ENCODE data around the gene VPS72.
"Not testable (repeated sequence)": the region's sequence is repeated elsewhere in the genome, so short reads cannot be mapped to it uniquely, and the experiment has no call there.

The VPS72 gene

GRCh38 chr1:151189637-151190445 lies at the start of gene VPS72:
TSS of gene VPS72 (minus strand) at chr1:151190197. CDS start at chr1:151190121, 76 bp downstream.
- peaks cover 23% of the 10 kb centered on the region for H3K36me3 Mint-ChIP-seq
- H3K4me1 Mint-ChIP-seq: peaks cover 30% of the 10 kb centered on the region
- H3K4me3 Mint-ChIP-seq: peak within 1 kb of the TSS; percentile 99
- peak within 1 kb of the TSS; percentile 98 for H3K27ac Mint-ChIP-seq
- peak; percentile 99 for ATAC-seq
- peak; percentile 68 to 91 for DNase-seq (ENCODE audit: low spot score in 2 of 2)
- H3K9me3 Mint-ChIP-seq: no peaks in the 10 kb centered on the region

GRCh38 chr1:151238467-151238739 lies 48.4 kb upstream of the VPS72 start:
- H3K4me1 Mint-ChIP-seq: no peaks in the 10 kb centered on the region
- H3K36me3 Mint-ChIP-seq: peaks cover 100% of the 10 kb centered on the region
- no peak overlapping the region for H3K4me3 Mint-ChIP-seq
- no peak for ATAC-seq
- H3K27ac Mint-ChIP-seq: no peak overlapping the region
- no peaks in the 10 kb centered on the region for H3K9me3 Mint-ChIP-seq
- no peak for DNase-seq (ENCODE audit: low spot score in 2 of 2)

- Mint-ChIP-seq H3K9me3 (no peaks in the 10 kb centered on the region), H3K4me3 (no peak overlapping the region), H3K4me1 (no peaks in the 10 kb centered on the region), H3K36me3 (peaks cover 100% of the 10 kb centered on the region), H3K27ac (peak overlapping the region; percentile 69)
- no peak for ATAC-seq
- DNase-seq (ENCODE audit: low spot score in 2 of 2): no peak
These were observed 47.9 kb upstream of the VPS72 start for GRCh38 chr1:151237678-151238466.

- Mint-ChIP-seq H3K4me3 (no peak overlapping the region), H3K27ac (peak overlapping the region; percentile 39), H3K4me1 (no peaks in the 10 kb centered on the region), H3K9me3 (no peaks in the 10 kb centered on the region), H3K36me3 (peaks cover 100% of the 10 kb centered on the region)
- ATAC-seq: no peak
- DNase-seq (ENCODE audit: low spot score in 2 of 2): no peak
These were observed 45.2 kb upstream of the VPS72 start for GRCh38 chr1:151235235-151235634.

- no peak overlapping the region for H3K4me3 Mint-ChIP-seq
- DNase-seq (ENCODE audit: low spot score in 2 of 2) (no peak), ATAC-seq (no peak)
- H3K27ac Mint-ChIP-seq: peak overlapping the region; percentile 34
- H3K36me3 Mint-ChIP-seq: peaks cover 87% of the 10 kb centered on the region
- H3K9me3 Mint-ChIP-seq: no peaks in the 10 kb centered on the region
- peaks cover 10% of the 10 kb centered on the region for H3K4me1 Mint-ChIP-seq
These were observed 32.1 kb upstream of the VPS72 start for GRCh38 chr1:151222130-151222529.

- H3K4me3 Mint-ChIP-seq: no peak overlapping the region
- peaks cover 87% of the 10 kb centered on the region for H3K36me3 Mint-ChIP-seq
- peak overlapping the region; percentile 34 for H3K27ac Mint-ChIP-seq
- H3K4me1 Mint-ChIP-seq: peaks cover 11% of the 10 kb centered on the region
- DNase-seq (ENCODE audit: low spot score in 2 of 2) (no peak), ATAC-seq (no peak)
- no peaks in the 10 kb centered on the region for H3K9me3 Mint-ChIP-seq
These were observed 31.6 kb upstream of the VPS72 start for GRCh38 chr1:151221616-151222015.

GRCh38 chr1:151213560-151213959 lies 23.6 kb upstream of the VPS72 start:
- H3K4me1 Mint-ChIP-seq: peaks cover 19% of the 10 kb centered on the region
- H3K9me3 Mint-ChIP-seq: no peaks in the 10 kb centered on the region
- H3K4me3 Mint-ChIP-seq: no peak overlapping the region
- H3K27ac Mint-ChIP-seq: no peak overlapping the region
- no peak for DNase-seq (ENCODE audit: low spot score in 2 of 2)
- ATAC-seq: no peak
- peaks cover 97% of the 10 kb centered on the region for H3K36me3 Mint-ChIP-seq

GRCh38 chr1:151211972-151212705 lies 22.1 kb upstream of the VPS72 start:
- Mint-ChIP-seq H3K4me3 (no peak overlapping the region), H3K27ac (peak overlapping the region; percentile 32), H3K9me3 (no peaks in the 10 kb centered on the region), H3K36me3 (peaks cover 98% of the 10 kb centered on the region), H3K4me1 (peaks cover 19% of the 10 kb centered on the region)
- ATAC-seq: no peak
- no peak for DNase-seq (ENCODE audit: low spot score in 2 of 2)

GRCh38 chr1:151210830-151211229 lies 20.8 kb upstream of the VPS72 start:
- peaks cover 12% of the 10 kb centered on the region for H3K4me1 Mint-ChIP-seq
- no peak overlapping the region for H3K4me3 Mint-ChIP-seq
- H3K27ac Mint-ChIP-seq: peak overlapping the region; percentile 48
- H3K9me3 Mint-ChIP-seq: no peaks in the 10 kb centered on the region
- H3K36me3 Mint-ChIP-seq: peaks cover 98% of the 10 kb centered on the region
- ATAC-seq (no peak), DNase-seq (ENCODE audit: low spot score in 2 of 2) (no peak)

- peaks cover 92% of the 10 kb centered on the region for H3K36me3 Mint-ChIP-seq
- not testable (repeated sequence) for H3K4me1 Mint-ChIP-seq, H3K27ac Mint-ChIP-seq
These were observed 15.5 kb upstream of the VPS72 start for GRCh38 chr1:151205381-151205965.

GRCh38 chr1:151199873-151200581 lies 10.0 kb upstream of the VPS72 start:
- DNase-seq (ENCODE audit: low spot score in 2 of 2) (no peak), ATAC-seq (peak; percentile 50)
- peaks cover 45% of the 10 kb centered on the region for H3K4me1 Mint-ChIP-seq
- H3K36me3 Mint-ChIP-seq: peaks cover 62% of the 10 kb centered on the region
- peak overlapping the region; percentile 98 for H3K4me3 Mint-ChIP-seq
- no peaks in the 10 kb centered on the region for H3K9me3 Mint-ChIP-seq
- H3K27ac Mint-ChIP-seq: peak overlapping the region; percentile 98

More at GRCh38 chr1:151205381-151205965, 15.5 kb upstream of the VPS72 start:
- not testable (repeated sequence) for ATAC-seq; DNase-seq (ENCODE audit: low spot score in 2 of 2); H3K4me3 Mint-ChIP-seq; H3K9me3 Mint-ChIP-seq

- Mint-ChIP-seq H3K4me1 (peaks cover 45% of the 10 kb centered on the region), H3K4me3 (peak within 1 kb of the TSS; percentile 98), H3K36me3 (peaks cover 46% of the 10 kb centered on the region), H3K9me3 (no peaks in the 10 kb centered on the region), H3K27ac (peak within 1 kb of the TSS; percentile 98)
- DNase-seq (ENCODE audit: low spot score in 2 of 2): peak; percentile 95 to 99
- ATAC-seq: peak; percentile 95
These were observed 8.5 kb upstream of the VPS72 start, which contains the start of gene PIP5K1A for GRCh38 chr1:151198254-151199127. TSS of gene PIP5K1A (plus strand) at chr1:151198552. CDS start at chr1:151198997, 445 bp downstream.

GRCh38 chr1:151197863-151198253 lies 7.9 kb upstream of the VPS72 start:
- H3K9me3 Mint-ChIP-seq: no peaks in the 10 kb centered on the region
- peaks cover 45% of the 10 kb centered on the region for H3K4me1 Mint-ChIP-seq
- no peak for DNase-seq (ENCODE audit: low spot score in 2 of 2)
- H3K4me3 Mint-ChIP-seq: peak overlapping the region; percentile 98
- H3K27ac Mint-ChIP-seq: peak overlapping the region; percentile 98
- peaks cover 40% of the 10 kb centered on the region for H3K36me3 Mint-ChIP-seq
- no peak for ATAC-seq

All from stimulated activated effector memory CD8-positive, alpha-beta T cell treated with anti-CD3 and anti-CD28 coated beads, Interleukin-12 subunit alpha, Interleukin-12 subunit beta, amount 100 ng/mL, for 72 hours (primary cell).